ENCODE results near the gene MGMT.

Gene MGMT

DNA sequence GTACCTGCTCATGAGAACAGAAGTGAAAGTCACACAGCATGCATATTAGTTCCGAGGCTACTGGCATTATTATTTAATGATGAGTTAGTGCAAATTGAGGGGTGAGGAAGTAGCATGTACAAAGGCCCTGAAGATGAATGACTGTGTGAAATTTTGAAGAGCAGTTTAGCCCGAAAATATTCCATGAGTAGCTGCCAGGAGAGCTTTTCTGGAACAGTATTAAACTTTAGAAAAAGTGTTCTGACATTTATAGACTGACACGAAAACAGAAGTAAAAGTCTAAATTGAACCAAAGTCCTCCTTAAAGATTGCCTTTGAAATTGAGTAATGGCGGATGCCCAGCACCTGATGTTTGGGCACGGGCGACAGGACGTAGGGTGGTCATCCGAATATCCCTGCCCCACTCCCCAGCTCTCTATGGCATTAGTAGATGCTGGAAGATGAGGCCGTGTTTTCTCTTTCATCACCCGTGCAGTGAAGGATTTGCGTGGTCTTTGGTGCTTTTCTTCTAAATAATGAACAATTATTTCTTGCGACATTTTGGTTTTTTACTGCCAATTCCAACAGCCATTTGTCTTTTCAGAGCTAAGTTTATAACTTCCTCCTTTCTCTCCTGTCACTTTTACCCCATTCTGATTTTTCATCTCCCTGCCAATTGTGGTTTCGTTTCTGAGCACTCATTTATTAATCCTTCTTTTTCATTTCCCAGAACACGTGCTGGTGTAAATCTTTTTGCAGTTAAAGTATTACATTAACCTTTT is 192.6 kb downstream of the MGMT start:
- DNase-seq = no peak

GRCh38 chr10:129660569-129660968 is 193.5 kb downstream of the MGMT start:
- DNase-seq = no peak

DNA sequence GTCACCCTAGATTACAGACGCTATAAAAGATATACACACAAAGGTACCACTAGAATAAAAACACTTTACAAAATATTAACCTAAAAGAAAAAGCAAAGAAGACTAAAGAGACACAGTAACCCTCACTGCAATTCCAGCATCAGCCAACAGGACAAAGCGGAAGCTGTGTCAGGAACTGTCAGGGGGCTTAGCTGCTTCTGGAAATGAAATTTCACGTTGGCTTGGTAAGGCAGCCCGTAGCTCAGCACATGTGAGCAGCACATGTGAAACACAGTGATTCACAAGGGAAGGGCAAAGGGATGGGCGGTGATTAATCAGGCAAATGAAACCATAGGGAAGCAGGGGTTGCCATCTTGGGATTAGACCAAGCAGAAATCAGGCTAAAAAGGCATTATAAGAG is 195.4 kb downstream of the MGMT start:
- no peak for DNase-seq

GRCh38 chr10:129670124-129670523 is 203.1 kb downstream of the MGMT start:
- no peak for DNase-seq

DNA sequence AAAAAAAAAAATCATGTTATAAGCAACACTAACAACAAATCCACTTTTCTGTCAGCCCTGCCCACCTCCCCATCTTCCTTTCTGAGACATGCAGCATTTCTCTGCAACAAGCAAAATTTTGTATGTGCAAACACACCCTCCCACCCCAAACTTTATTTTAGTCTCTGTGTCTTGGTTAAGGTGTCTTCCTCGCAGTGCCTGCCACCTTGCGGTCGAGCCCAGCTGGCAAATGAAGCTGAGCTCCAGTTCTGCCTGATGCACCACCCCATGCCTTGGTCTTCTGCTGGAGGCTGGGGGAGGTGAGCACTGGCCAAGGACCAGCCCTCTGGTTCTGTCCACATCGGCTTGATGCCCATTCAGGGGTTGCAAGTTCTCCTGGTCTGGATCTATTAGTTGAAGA is 206.3 kb downstream of the MGMT start:
- no peak for DNase-seq

DNA sequence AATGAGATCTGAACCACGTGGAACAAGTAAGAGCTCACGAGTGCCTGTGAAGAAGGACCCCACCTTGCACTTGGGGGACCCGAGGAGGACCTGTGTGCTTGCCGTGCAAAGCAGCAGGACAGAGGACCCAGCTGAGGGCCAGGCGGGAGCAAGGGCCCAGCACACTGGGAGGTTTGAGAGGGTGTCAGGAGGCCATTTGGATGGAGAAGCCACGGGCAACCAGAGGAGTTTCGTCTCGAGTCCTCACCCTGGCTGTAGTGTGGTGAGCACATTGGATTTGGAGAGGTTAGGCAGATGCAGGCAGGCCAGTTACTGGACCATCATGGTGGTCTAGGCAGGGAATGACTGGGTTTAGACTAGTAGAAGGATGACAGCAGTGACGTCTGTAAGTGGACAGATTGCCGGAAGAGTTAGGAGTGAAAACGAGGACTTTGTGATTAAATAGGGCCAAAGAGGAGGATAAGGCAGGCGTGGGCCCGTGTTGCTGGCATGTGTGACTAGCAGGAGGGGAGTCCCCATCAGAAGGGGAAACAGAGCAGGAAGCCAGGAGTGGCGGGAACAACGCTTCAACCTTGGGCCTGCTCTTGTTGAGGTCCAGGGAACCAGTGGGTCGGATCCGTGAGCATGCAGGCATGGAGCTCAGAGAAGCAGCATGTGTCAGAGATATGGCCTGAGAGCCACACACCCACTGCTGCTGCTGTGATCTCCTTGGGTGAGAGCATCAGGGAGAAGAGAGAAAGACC is 208.2 kb downstream of the MGMT start:
- DNase-seq = no peak

GRCh38 chr10:129676014-129676413 is 209.0 kb downstream of the MGMT start:
- DNase-seq = no peak

DNA sequence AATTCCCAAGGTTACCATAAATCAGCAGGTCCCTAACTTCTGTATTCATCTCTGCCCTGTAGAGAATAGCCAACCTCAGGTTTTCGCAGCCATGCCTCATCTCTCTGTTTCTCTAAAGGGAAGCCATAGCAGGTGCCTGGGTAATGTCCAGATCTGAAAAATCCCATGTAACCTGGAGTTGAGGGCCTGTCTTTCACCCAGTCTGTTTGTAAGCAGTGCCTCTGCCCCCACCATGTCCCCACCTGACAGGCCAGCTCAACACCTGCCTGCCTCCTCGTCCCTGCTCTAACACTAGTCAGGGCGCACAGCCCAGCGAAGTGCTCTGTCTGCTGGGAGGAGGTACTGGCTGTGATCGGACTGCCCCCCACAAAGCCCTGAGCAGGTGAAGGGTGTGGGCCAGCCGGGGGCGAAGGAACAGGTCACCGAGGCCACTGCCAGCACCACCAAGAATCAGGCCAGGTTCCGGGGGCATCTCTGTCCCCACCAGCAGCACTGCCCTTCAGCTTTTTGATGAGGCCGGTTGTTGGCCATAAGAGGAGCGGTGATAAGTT is 210.4 kb downstream of the MGMT start:
- no peak for DNase-seq

- DNase-seq = no peak
These were observed 211.1 kb downstream of the MGMT start for GRCh38 chr10:129678186-129678585.

- DNase-seq = no peak
These were observed 212.2 kb downstream of the MGMT start for GRCh38 chr10:129679207-129679606.

DNA sequence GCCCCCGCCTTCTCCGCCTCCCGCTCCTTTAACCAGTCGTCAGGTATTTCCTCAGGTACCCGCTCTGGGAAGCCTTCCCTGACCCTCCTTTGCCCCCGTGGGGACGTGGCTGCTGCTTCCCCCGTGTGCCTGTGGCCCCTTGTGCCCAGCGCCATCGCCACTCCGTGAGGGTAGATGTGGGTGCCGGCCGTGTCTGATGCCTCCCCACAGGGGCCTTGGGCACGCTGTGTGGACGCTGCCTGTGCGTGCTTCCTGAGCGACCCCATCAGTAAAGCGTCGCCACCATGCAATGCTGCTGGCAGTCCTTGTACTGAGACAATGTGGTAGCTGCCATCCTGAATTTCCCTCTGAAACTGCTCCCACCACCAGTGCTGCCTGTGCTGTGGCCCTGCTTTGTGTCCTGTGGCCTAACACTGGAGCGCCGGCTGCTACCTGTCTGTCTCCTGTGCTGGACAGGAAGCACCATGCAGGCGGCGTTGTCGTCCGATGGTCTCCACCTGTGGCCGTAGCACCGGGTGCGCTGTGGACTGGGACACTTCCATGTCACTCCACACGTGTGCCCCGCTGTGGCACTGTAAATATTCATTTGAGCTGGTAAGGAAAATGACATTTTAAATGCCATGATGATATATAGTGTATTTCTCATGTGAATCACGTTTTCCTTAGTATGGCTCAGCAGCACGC is 213.8 kb downstream of the MGMT start:
- no peak for DNase-seq

GRCh38 chr10:129681856-129682255 is 214.8 kb downstream of the MGMT start:
- no peak for DNase-seq

DNA sequence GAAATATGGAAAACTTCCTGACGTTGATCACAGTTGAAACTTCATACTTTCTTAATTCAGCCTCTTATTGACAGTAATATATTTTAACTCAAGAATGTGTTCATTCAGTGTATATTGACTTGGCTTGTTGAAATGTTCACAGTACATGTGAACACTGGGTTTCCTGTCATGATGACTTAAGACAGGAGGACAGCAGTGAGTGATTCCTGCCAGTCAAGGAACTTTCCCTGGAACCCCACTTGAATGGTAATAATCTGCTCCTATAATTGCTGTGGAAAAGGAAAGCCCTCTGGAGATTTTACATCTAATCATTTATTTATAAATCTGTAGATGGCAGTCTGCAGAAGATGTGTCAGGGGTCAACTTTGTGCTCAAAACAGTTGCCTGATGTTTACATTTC is 216.5 kb downstream of the MGMT start:
- DNase-seq = no peak

GRCh38 chr10:129683920-129684319 is 216.9 kb downstream of the MGMT start:
- DNase-seq = no peak

DNA sequence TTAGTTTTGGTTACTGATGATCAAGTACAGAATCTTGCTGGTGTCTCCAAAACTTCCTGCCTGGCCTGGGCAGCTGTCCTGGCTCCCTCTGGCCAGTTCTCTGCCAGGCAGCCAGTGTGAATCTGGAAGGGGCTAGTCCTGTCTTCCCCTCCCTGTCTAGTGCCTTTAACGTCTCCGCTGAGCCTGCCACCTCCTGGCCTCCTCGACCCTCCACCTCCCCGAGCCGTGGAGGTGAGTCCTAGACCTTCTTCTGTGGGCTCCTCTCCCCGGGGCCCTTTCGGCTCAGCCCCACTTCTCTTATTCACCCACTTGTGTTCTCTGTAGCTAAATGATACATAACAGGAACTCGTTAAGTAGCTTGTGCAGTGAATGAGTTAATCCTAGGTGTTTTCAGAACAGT is 218.2 kb downstream of the MGMT start:
- DNase-seq = no peak

- DNase-seq = no peak
These were observed 222.6 kb downstream of the MGMT start for GRCh38 chr10:129689671-129690071.

DNA sequence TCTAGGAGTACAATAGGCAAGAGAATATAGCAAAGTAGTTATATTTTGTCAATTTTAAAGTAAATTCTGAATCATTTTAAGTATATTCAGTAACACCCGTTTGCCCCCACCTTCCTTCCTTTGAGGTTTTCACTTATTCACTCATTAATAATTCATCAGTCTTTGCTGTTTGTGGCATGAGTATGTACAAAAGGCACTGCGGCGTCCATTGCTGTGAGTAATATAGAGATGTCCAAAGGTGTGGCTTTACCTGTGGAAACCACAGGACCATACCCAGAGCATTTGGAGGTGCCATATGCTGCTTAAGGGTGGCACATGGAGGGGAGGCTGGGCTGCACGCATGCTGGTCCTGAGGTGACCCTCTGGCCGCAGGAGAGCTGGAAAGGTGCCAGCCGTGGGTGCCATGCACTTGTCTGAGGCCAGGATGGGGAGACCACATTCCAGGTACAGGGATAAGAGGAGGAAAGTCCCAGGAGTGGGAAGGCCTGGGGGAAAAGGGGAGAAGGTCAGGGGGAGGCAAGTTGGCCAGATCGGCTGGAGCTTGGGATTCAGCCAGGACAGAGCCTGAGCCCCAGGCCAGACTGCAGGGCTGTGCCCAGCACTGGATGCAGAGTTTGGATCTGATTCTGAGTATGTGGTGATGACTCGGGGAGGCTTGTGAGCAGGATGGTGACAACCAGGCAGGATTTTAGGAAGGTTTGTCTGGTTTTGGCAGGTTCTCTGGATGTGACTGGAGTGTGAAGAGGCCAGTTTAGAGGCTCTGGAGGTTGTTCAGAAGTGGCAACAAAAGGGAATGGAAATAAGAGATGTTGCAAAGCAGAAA is 223.4 kb downstream of the MGMT start:
- no peak for DNase-seq

DNA sequence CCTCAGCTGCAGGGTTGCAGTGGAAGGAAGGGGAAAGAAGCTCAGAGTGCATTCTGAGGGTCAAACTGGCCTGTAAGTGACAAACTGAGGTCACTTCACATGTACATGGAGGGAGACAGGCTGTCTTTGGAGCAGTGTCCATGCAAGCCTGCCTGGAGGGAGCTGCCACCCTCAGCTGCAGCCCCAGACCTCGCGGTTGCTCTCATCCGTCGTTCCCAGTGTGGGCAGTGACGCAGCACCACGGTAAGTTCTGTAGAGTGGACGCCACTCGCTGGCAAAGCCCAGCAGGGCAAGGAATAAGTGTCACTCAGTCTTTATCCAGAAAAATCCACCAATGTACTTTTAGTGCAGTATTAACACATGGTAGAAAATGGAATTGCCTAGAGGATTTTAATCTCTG is 225.7 kb downstream of the MGMT start:
- DNase-seq = no peak

DNA sequence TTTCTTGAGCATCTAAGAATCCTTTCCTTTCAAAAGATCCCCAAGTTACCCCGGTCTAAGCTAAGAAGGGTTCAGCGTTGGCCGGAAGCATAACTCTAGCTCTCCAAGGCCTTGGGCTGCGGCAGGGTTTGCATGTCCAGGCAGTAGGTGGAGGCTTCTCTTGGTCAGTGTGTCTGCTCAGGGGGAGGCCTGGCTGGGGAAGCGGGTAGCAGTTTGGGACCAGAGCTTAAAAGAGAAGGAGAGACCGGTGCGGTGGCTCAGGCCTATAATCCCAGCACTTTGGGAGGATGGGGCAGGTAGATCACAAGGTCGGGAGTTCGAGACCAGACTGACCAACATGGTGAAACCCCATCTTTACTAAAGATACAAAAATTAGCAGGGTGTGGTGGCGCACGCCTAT is 226.3 kb downstream of the MGMT start:
- DNase-seq = no peak

DNA sequence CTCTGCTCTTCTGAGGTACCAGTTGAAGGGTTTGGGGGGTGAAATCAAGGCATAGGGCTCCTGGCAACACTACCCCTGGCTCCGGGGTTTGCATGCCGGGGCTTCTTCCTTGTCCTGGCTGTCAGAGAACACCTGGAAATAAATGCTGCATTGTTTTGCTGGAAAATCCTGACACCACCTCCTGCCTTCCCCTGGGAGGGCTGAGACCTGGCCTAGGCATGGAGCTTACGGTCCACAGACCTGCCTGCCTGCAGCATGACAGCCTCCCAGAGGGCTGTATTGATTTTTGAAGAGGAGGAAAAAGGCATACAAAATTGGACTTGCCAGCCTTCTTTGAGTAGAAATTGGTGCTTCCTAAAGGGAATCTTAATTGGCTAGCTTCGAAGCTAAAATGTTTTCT is 227.1 kb downstream of the MGMT start:
- no peak for DNase-seq

DNA sequence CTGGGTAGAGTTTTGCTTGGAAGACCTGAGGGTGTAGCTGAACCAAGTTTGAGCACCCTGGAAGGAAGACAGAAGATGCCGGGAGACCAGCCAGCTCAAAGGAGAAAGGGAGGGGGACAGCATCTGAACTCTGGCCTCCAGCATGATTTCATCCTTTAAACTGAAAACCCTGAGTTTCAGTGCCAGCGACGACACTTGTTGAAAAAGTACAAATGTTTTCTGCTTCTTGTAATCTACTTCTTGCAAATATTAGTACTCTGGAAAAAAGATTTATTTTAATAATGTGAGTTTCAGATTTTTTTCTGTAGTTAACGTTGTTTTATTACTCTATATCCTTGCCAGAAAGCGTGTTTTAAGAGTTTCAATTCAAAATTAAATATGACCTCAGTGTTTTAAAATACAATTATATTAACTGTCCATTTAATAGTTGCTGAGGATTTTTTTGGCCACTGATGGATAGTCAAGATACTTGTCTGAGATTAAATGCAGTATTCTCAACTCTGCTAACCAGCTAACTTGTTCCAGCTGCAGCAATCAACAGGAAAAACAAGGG is 227.7 kb downstream of the MGMT start:
- no peak for DNase-seq

GRCh38 chr10:129695671-129696070 is 228.6 kb downstream of the MGMT start:
- no peak for DNase-seq

- no peak for DNase-seq
These were observed 229.6 kb downstream of the MGMT start for GRCh38 chr10:129696636-129697035.
